Fibroblast of lung (primary cell): ENCODE results near the gene INTS1. TPM values are rescaled to one million over a fixed set of nuclear protein-coding genes. Genes with fewer than 3 reads are reported as not detected.

ENCODE experiments used
- DNase-seq, 2 donors: peaks; one replicate each; pipeline versions ENCODE4 v3.0.0 to v3.0.0-alpha.2; 2010; ENCODE audit warnings: low read depth in 2 of 2
- H2AFZ ChIP-seq: 2 replicates; pipeline ENCODE4 v1.5.1; 2012; ENCODE audit warnings: low read length, control low read depth, inconsistent platforms
- H3K27ac ChIP-seq: 2 replicates; pipeline ENCODE4 v1.5.1; 2011; ENCODE audit warnings: low read length, control low read depth; ENCODE audit not compliant: insufficient read depth
- H3K27me3 ChIP-seq: 2 replicates; pipeline ENCODE4 v1.5.1; 2011; ENCODE audit warnings: mild to moderate bottlenecking, low read length; ENCODE audit not compliant: control insufficient read depth, insufficient read depth
- H3K36me3 ChIP-seq: 2 replicates; pipeline ENCODE4 v1.5.1; 2011; ENCODE audit warnings: low read length; ENCODE audit not compliant: control insufficient read depth, insufficient read depth
- H3K4me1 ChIP-seq: 2 replicates; pipeline ENCODE4 v1.5.1; 2011; ENCODE audit warnings: low read length; ENCODE audit not compliant: control insufficient read depth, insufficient read depth; ENCODE audit errors: extremely low read depth
- H3K4me2 ChIP-seq: 2 replicates; pipeline ENCODE4 v1.5.1; 2011; ENCODE audit warnings: low read length, control low read depth; ENCODE audit not compliant: insufficient read depth; ENCODE audit errors: extremely low read depth
- H3K4me3 ChIP-seq, 4 experiments: fragments of 200-600 bp in 1 of 4; sonication (generic) in 1 of 4; replicated peaks in 1 of 4; 2 replicates each; pipeline ENCODE4 v1.5.1; 2011 to 2016; ENCODE audit warnings: low read length in 4 of 4, low read depth in 3 of 4, mild to moderate bottlenecking in 3 of 4, control low read depth in 2 of 4, inconsistent platforms in 1 of 4, mixed read lengths in 1 of 4; ENCODE audit not compliant: insufficient read depth in 1 of 4; ENCODE audit errors: control extremely low read depth in 1 of 4
- H3K79me2 ChIP-seq: 2 replicates; pipeline ENCODE4 v1.5.1; 2012; ENCODE audit warnings: mild to moderate bottlenecking, low read length, inconsistent platforms; ENCODE audit not compliant: control insufficient read depth, insufficient read depth
- H3K9ac ChIP-seq: 2 replicates; pipeline ENCODE4 v1.5.1; 2011; ENCODE audit warnings: mild to moderate bottlenecking, low read length, control low read depth; ENCODE audit not compliant: insufficient read depth
- H3K9me3 ChIP-seq: 2 replicates; pipeline ENCODE4 v1.5.1; 2012; ENCODE audit warnings: low read depth, low read length; ENCODE audit not compliant: control insufficient read depth, insufficient read depth
- H4K20me1 ChIP-seq: 2 replicates; pipeline ENCODE4 v1.5.1; 2011; ENCODE audit warnings: low read length; ENCODE audit not compliant: control insufficient read depth, insufficient read depth; ENCODE audit errors: extremely low read depth
- EZH2 ChIP-seq: IDR thresholded peaks from 2 replicates; pipeline ENCODE4 v1.5.1; 2012; ENCODE audit warnings: low read length, control low read depth, mild to moderate bottlenecking; ENCODE audit errors: missing control alignments
- polyA plus RNA-seq, 2 donors: library from polyadenylated mRNA; depleted of rRNA in 1 of 2; stranded (reverse) in 1 of 2; unstranded in 1 of 2; fragments of >200 nt; gene quantifications; 2 replicates each; pipeline ENCODE4 v1.2.1, GENCODE V29; 2011 to 2012; ENCODE audit warnings: missing spikeins in 1 of 2
- total RNA-seq: library from RNA; depleted of rRNA; stranded (reverse); fragments of >200 nt; gene quantifications from 2 replicates; pipeline ENCODE4 v1.2.1, GENCODE V29; 2014
- TF ChIP-seq, protein P1 (sequence below), 2 donors: IDR thresholded peaks in 1 of 2; conservative IDR thresholded peaks in 1 of 2; 1 replicate in 1 of 2; 2 replicates in 1 of 2; pipeline ENCODE4 v1.5.1; 2011 to 2012; ENCODE audit warnings: low read length in 2 of 2, control low read depth in 1 of 2, inconsistent platforms in 1 of 2, low read depth in 1 of 2, mild to moderate bottlenecking in 1 of 2

The INTS1 gene
- total and polyA plus RNA-seq, 2 donors (not counting 1 experiment from before 2014, with no cell fraction given) = 7.1 to 35.5 TPM

DNA sequence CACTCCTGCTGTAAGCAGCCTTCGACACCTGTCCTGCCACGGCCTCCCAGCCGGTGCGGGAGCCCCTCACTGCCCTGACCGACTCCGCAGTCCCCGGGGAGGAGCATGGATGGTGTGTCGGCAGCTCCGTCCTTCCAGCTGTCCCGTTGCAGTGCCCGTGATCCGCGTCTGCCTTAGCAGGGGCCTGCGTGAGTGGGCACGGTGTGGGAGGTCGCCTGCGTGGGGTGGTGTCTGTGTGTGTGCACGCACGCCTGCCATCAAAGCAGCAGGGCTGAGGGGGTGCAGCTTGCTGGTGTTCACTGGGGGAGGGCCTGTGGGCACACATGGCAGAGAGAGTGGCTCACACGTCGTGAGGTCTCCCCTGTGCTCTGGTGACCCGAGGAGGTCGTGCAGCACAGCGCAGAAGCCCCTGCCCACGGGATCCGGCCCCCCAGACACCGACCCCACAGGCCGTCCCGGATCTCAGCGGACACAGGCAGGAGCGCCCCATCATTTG, 36.6 kb upstream of the INTS1 start:
- Histone ChIP-seq H3K9ac (no peak overlapping the region), H3K4me2 (no peak overlapping the region), H3K9me3 (no peaks in the 10 kb centered on the region), H3K4me3 (no peak overlapping the region), H4K20me1 (no peaks in the 10 kb centered on the region), H3K79me2 (peaks cover 28% of the 10 kb centered on the region), H3K27ac (no peak overlapping the region), H3K36me3 (peaks cover 27% of the 10 kb centered on the region), H3K27me3 (no peaks in the 10 kb centered on the region), H3K4me1 (peaks cover 20% of the 10 kb centered on the region), H2AFZ (no peak overlapping the region)
- TF ChIP-seq, protein P1, sequence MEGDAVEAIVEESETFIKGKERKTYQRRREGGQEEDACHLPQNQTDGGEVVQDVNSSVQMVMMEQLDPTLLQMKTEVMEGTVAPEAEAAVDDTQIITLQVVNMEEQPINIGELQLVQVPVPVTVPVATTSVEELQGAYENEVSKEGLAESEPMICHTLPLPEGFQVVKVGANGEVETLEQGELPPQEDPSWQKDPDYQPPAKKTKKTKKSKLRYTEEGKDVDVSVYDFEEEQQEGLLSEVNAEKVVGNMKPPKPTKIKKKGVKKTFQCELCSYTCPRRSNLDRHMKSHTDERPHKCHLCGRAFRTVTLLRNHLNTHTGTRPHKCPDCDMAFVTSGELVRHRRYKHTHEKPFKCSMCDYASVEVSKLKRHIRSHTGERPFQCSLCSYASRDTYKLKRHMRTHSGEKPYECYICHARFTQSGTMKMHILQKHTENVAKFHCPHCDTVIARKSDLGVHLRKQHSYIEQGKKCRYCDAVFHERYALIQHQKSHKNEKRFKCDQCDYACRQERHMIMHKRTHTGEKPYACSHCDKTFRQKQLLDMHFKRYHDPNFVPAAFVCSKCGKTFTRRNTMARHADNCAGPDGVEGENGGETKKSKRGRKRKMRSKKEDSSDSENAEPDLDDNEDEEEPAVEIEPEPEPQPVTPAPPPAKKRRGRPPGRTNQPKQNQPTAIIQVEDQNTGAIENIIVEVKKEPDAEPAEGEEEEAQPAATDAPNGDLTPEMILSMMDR (conservative IDR thresholded peaks at IDR 0.05 in 1 of 2, IDR thresholded peaks at IDR 0.05 in 1 of 2; ENCODE audit: low read depth in 1 of 2, low read length in 2 of 2) = no peak
- TF ChIP-seq EZH2 = no peak
- no peak for DNase-seq

DNA sequence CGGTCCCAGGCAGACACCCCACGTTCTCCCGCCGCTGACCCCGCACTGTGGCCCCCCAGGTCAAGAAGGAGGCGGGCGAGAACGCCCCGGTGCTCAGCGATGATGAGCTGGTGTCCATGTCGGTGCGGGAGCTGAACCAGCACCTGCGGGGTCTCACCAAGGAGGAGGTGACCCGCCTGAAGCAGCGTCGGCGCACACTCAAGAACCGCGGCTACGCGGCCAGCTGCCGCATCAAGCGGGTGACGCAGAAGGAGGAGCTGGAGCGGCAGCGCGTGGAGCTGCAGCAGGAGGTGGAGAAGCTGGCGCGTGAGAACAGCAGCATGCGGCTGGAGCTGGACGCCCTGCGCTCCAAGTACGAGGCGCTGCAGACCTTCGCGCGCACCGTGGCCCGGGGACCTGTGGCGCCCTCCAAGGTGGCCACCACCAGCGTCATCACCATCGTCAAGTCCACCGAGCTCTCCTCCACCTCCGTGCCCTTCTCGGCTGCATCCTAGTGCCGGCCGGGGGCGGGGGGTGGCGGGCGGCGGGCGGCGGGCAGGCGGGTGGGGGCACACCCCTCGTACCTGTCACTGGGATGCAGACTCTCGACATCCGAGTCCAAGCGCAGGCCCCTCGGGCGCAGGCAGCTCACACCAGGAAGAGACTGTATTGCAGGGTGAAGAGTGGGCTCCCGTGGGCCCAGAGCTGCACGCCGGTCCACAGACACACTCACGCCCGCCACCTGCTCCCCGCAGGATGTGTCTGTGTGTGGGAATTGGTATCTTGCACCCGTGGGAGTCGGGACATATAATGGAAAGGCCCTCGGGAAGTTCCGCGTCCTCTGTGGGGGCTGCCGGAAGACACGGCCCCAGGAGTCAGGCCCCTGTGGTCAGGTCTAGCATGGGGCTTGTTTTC, 35.9 kb upstream of the INTS1 start:
- Histone ChIP-seq H3K4me2 (no peak overlapping the region), H3K9ac (no peak overlapping the region), H3K4me3 (no peak overlapping the region), H3K79me2 (peaks cover 35% of the 10 kb centered on the region), H4K20me1 (no peaks in the 10 kb centered on the region), H3K36me3 (peaks cover 29% of the 10 kb centered on the region), H3K27me3 (no peaks in the 10 kb centered on the region), H3K4me1 (peaks cover 20% of the 10 kb centered on the region), H3K9me3 (no peaks in the 10 kb centered on the region), H2AFZ (no peak overlapping the region), H3K27ac (no peak overlapping the region)
- TF ChIP-seq, protein P1 (conservative IDR thresholded peaks at IDR 0.05 in 1 of 2, IDR thresholded peaks at IDR 0.05 in 1 of 2; ENCODE audit: low read depth in 1 of 2, low read length in 2 of 2) = no peak
- TF ChIP-seq EZH2 = no peak
- no peak for DNase-seq

DNA sequence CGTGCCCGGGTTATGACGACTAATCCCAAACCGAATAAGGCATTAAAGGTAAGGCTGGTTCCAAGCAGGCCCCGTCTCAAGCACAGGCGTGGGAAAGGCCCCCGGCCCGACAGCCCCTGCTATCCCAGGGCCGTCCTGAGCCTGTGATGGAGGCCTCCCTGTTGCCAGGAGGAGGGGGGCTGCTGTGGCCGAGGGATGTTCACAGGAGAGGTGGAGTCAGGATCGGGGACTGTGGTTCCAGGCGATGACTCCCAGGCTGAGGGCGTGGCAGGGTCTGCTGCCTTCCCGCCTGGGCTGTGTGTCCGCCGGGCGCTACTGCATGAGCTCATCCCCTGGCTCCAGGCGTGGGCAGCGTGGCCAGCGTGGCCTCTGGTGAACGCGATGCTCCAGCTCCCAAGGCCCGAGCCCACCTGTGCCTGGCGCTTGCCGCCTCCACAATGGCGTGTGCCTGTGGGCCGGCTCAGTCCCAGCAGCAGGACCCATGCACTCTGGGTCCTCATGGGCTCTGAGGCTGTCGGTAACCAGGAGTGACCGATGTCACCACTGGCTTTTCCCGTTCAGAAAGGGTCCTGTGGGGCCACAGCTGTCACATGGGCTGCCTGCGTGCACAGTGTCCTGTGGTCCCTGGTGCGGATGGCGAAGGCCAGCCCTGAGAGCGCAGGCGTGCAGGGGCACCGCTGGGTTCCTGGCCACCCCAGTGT, 35.1 kb upstream of the INTS1 start:
- peaks cover 31% of the 10 kb centered on the region for H3K36me3 ChIP-seq

More for the DNA sequence above, 35.1 kb upstream of the INTS1 start:
- TF ChIP-seq, protein P1 (conservative IDR thresholded peaks at IDR 0.05 in 1 of 2, IDR thresholded peaks at IDR 0.05 in 1 of 2; ENCODE audit: low read depth in 1 of 2, low read length in 2 of 2) = no peak
- TF ChIP-seq EZH2 = no peak
- no peaks in the 10 kb centered on the region for H4K20me1 ChIP-seq
- peak overlapping the region; percentile 100 for H3K27ac ChIP-seq
- H2AFZ ChIP-seq = no peak overlapping the region
- no peak overlapping the region for H3K4me2 ChIP-seq
- no peaks in the 10 kb centered on the region for H3K9me3 ChIP-seq
- no peak overlapping the region for H3K4me3 ChIP-seq
- peaks cover 25% of the 10 kb centered on the region for H3K4me1 ChIP-seq
- peak overlapping the region; percentile 99 for H3K9ac ChIP-seq
- peaks cover 43% of the 10 kb centered on the region for H3K79me2 ChIP-seq
- no peaks in the 10 kb centered on the region for H3K27me3 ChIP-seq
- DNase-seq = peak in 1 of 2 donors; percentile 73
